ENCODE data around the gene DCANP1. TPM values are rescaled to one million over a fixed set of nuclear protein-coding genes. Genes with fewer than 3 reads are reported as not detected.

The DCANP1 gene
- total and polyA plus RNA-seq, 2 donors from 2014 or later, result not detected

- Histone ChIP-seq H3K4me1 (ENCODE audit: control insufficient read depth in 2 of 3, insufficient read depth in 2 of 3, low read depth in 1 of 3, low read length in 3 of 3) (peaks cover 0 to 14% (median 13%) of the 10 kb centered on the region in 3 donors), H3K9ac (ENCODE audit: low read length in 3 of 3) (no peak overlapping the region), H3K9me3 (ENCODE audit: control insufficient read depth in 2 of 3, insufficient read depth in 1 of 3, low read length in 3 of 3) (no peaks in the 10 kb centered on the region), H3K36me3 (ENCODE audit: control insufficient read depth in 2 of 3, insufficient read depth in 3 of 3, low read length in 3 of 3) (no peaks in the 10 kb centered on the region), H3K4me3 (ENCODE audit: low read length in 3 of 3) (no peak overlapping the region), H3K27ac (ENCODE audit: low read depth in 2 of 2, low read length in 2 of 2) (no peak overlapping the region), H3K27me3 (ENCODE audit: control insufficient read depth, insufficient read depth, low read length) (no peaks in the 10 kb centered on the region)
- no peak for FAIRE-seq
- intact Hi-C loops (cut with DNase I), result no loop called here
- TF ChIP-seq CTCF (IDR thresholded peaks at IDR 0.05; ENCODE audit: borderline replicate concordance, extremely low read depth, insufficient read depth), result no peak
- DNase-seq, result no peak
These were observed 50.1 kb downstream of the DCANP1 start for GRCh38 chr5:135397084-135397483.

- DNase-seq (no peak), FAIRE-seq (no peak)
- Histone ChIP-seq H3K36me3 (ENCODE audit: control insufficient read depth in 2 of 3, insufficient read depth in 3 of 3, low read length in 3 of 3) (no peaks in the 10 kb centered on the region), H3K9ac (ENCODE audit: low read length in 3 of 3) (no peak overlapping the region), H3K4me1 (ENCODE audit: control insufficient read depth in 2 of 3, insufficient read depth in 2 of 3, low read depth in 1 of 3, low read length in 3 of 3) (peaks cover 0 to 18% (median 14%) of the 10 kb centered on the region in 3 donors), H3K4me3 (ENCODE audit: low read length in 3 of 3) (no peak overlapping the region), H3K27me3 (ENCODE audit: control insufficient read depth, insufficient read depth, low read length) (no peaks in the 10 kb centered on the region), H3K9me3 (ENCODE audit: control insufficient read depth in 2 of 3, insufficient read depth in 1 of 3, low read length in 3 of 3) (no peaks in the 10 kb centered on the region), H3K27ac (ENCODE audit: low read depth in 2 of 2, low read length in 2 of 2) (no peak overlapping the region)
- TF ChIP-seq CTCF (IDR thresholded peaks at IDR 0.05; ENCODE audit: borderline replicate concordance, extremely low read depth, insufficient read depth), result no peak
- intact Hi-C loops (cut with DNase I), result no loop called here
These were observed 50.6 kb downstream of the DCANP1 start for GRCh38 chr5:135396459-135397055.

- no peaks in the 10 kb centered on the region for H3K36me3 ChIP-seq (ENCODE audit: control insufficient read depth in 2 of 3, insufficient read depth in 3 of 3, low read length in 3 of 3)
- no peaks in the 10 kb centered on the region for H3K9me3 ChIP-seq (ENCODE audit: control insufficient read depth in 2 of 3, insufficient read depth in 1 of 3, low read length in 3 of 3)
- no peak overlapping the region for H3K4me3 ChIP-seq (ENCODE audit: low read length in 3 of 3)
- no peak overlapping the region for H3K27ac ChIP-seq (ENCODE audit: low read depth in 2 of 2, low read length in 2 of 2)
- DNase-seq (no peak), FAIRE-seq (no peak)
- no peak for TF ChIP-seq CTCF (IDR thresholded peaks at IDR 0.05; ENCODE audit: borderline replicate concordance, extremely low read depth, insufficient read depth)
- H3K27me3 ChIP-seq (ENCODE audit: control insufficient read depth, insufficient read depth, low read length), result no peaks in the 10 kb centered on the region
- H3K4me1 ChIP-seq (ENCODE audit: control insufficient read depth in 2 of 3, insufficient read depth in 2 of 3, low read depth in 1 of 3, low read length in 3 of 3), result peaks cover 0 to 20% (median 14%) of the 10 kb centered on the region in 3 donors
- intact Hi-C loops (cut with DNase I), result no loop called here
- H3K9ac ChIP-seq (ENCODE audit: low read length in 3 of 3), result no peak overlapping the region
These were observed 51.3 kb downstream of the DCANP1 start for GRCh38 chr5:135395866-135396265.

- no peak for DNase-seq
These were observed 51.7 kb downstream of the DCANP1 start for GRCh38 chr5:135395451-135395850.

More at GRCh38 chr5:135395451-135395850, 51.7 kb downstream of the DCANP1 start:
- Histone ChIP-seq H3K27ac (ENCODE audit: low read depth in 2 of 2, low read length in 2 of 2) (no peak overlapping the region), H3K36me3 (ENCODE audit: control insufficient read depth in 2 of 3, insufficient read depth in 3 of 3, low read length in 3 of 3) (no peaks in the 10 kb centered on the region), H3K4me1 (ENCODE audit: control insufficient read depth in 2 of 3, insufficient read depth in 2 of 3, low read depth in 1 of 3, low read length in 3 of 3) (peaks cover 0 to 20% (median 14%) of the 10 kb centered on the region in 3 donors), H3K9ac (ENCODE audit: low read length in 3 of 3) (no peak overlapping the region), H3K9me3 (ENCODE audit: control insufficient read depth in 2 of 3, insufficient read depth in 1 of 3, low read length in 3 of 3) (no peaks in the 10 kb centered on the region), H3K4me3 (ENCODE audit: low read length in 3 of 3) (no peak overlapping the region), H3K27me3 (ENCODE audit: control insufficient read depth, insufficient read depth, low read length) (no peaks in the 10 kb centered on the region)
- intact Hi-C loops (cut with DNase I), result no loop called here
- FAIRE-seq, result no peak
- TF ChIP-seq CTCF (IDR thresholded peaks at IDR 0.05; ENCODE audit: borderline replicate concordance, extremely low read depth, insufficient read depth), result no peak
